ENCODE results near the gene PCLO. TPM values are rescaled to one million over a fixed set of nuclear protein-coding genes. Genes with fewer than 3 reads are reported as not detected.

PCLO gene
- polyA plus RNA-seq, 1 donor (not counting 4 experiments of a cell fraction or from before 2014, with no cell fraction given): 1.8 TPM

DNA sequence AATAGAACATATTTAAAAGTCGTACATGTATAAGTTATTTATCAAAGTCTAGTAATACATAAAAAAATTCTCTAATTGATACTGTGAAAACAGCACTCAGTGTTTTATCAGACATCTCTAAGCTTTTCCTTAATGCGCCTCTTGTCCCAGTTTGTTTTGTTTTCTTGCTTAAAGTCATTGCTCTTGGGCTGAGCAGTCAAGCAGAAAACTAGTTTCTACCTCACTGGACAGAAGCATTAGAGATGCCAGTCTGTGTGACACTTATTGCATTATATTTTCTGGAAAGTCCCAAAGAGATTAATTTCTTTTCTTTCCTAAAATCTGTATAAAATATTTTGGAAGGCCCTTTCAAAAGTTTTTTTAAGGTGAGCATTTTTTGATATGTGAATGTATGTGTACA, 236.2 kb downstream of the PCLO start:
- no peaks in the 10 kb centered on the region for H3K79me2 ChIP-seq (ENCODE audit: control insufficient read depth, insufficient read depth, low read length)
- dilution Hi-C loops (cut with MboI; ENCODE audit: extremely low pct_ligation_motif_present, low sequenced_read_pairs): no loop called here
- H3K36me3 ChIP-seq (ENCODE audit: control insufficient read depth in 2 of 2, extremely low read depth in 1 of 2, insufficient read depth in 2 of 2, low read length in 2 of 2): no peaks in the 10 kb centered on the region
- H3K27ac ChIP-seq (ENCODE audit: control insufficient read depth, insufficient read depth, low read length): no peak overlapping the region
- no peak for FAIRE-seq
- H3K27me3 ChIP-seq (ENCODE audit: control insufficient read depth, extremely low read depth, insufficient read depth, low read length): no peaks in the 10 kb centered on the region
- H2AFZ ChIP-seq (ENCODE audit: control insufficient read depth, low read length): no peak overlapping the region
- H3K4me2 ChIP-seq (ENCODE audit: control insufficient read depth, extremely low read depth, insufficient read depth, low read depth, low read length): no peak overlapping the region
- no peaks in the 10 kb centered on the region for H4K20me1 ChIP-seq (ENCODE audit: control insufficient read depth, extremely low read depth, insufficient read depth, low read length)
- no peaks in the 10 kb centered on the region for H3K9me3 ChIP-seq (ENCODE audit: control insufficient read depth, low read depth, low read length)
- no peaks in the 10 kb centered on the region for H3K4me1 ChIP-seq (ENCODE audit: control insufficient read depth, extremely low read depth, insufficient read depth, low read length)
- DNase-seq (ENCODE audit: low read depth, low spot score): no peak
- no peak overlapping the region for H3K9ac ChIP-seq (ENCODE audit: control insufficient read depth, extremely low read depth, insufficient read depth, low read length)
- no peaks in the 10 kb centered on the region for H3K9me1 ChIP-seq (ENCODE audit: control insufficient read depth, extremely low read depth, insufficient read depth, low read length)
- TF ChIP-seq EZH2 (IDR thresholded peaks at IDR 0.05; ENCODE audit: low read length) (no peak), CTCF (optimal IDR thresholded peaks at IDR 0.05 in 1 of 3, IDR thresholded peaks at IDR 0.05 in 1 of 3, conservative IDR thresholded peaks at IDR 0.05 in 1 of 3; ENCODE audit: extremely low read depth in 1 of 3, insufficient read depth in 2 of 3, low read length in 3 of 3) (no peak)
- no peak overlapping the region for H3K4me3 ChIP-seq (ENCODE audit: control insufficient read depth in 2 of 3, extremely low read depth in 1 of 3, insufficient read depth in 2 of 3, low read depth in 1 of 3, low read length in 3 of 3)

- no peak overlapping the region for H3K27ac ChIP-seq (ENCODE audit: control insufficient read depth, insufficient read depth, low read length)
- H3K4me1 ChIP-seq (ENCODE audit: control insufficient read depth, extremely low read depth, insufficient read depth, low read length): no peaks in the 10 kb centered on the region
- TF ChIP-seq EZH2 (IDR thresholded peaks at IDR 0.05; ENCODE audit: low read length) (no peak), CTCF (optimal IDR thresholded peaks at IDR 0.05 in 1 of 3, IDR thresholded peaks at IDR 0.05 in 1 of 3, conservative IDR thresholded peaks at IDR 0.05 in 1 of 3; ENCODE audit: extremely low read depth in 1 of 3, insufficient read depth in 2 of 3, low read length in 3 of 3) (no peak)
- H3K9me3 ChIP-seq (ENCODE audit: control insufficient read depth, low read depth, low read length): no peaks in the 10 kb centered on the region
- H3K9ac ChIP-seq (ENCODE audit: control insufficient read depth, extremely low read depth, insufficient read depth, low read length): no peak overlapping the region
- no peak for FAIRE-seq
- no peak overlapping the region for H2AFZ ChIP-seq (ENCODE audit: control insufficient read depth, low read length)
- no peak overlapping the region for H3K4me3 ChIP-seq (ENCODE audit: control insufficient read depth in 2 of 3, extremely low read depth in 1 of 3, insufficient read depth in 2 of 3, low read depth in 1 of 3, low read length in 3 of 3)
- dilution Hi-C loops (cut with MboI; ENCODE audit: extremely low pct_ligation_motif_present, low sequenced_read_pairs): no loop called here
- H3K4me2 ChIP-seq (ENCODE audit: control insufficient read depth, extremely low read depth, insufficient read depth, low read depth, low read length): no peak overlapping the region
- no peaks in the 10 kb centered on the region for H3K36me3 ChIP-seq (ENCODE audit: control insufficient read depth in 2 of 2, extremely low read depth in 1 of 2, insufficient read depth in 2 of 2, low read length in 2 of 2)
- H3K9me1 ChIP-seq (ENCODE audit: control insufficient read depth, extremely low read depth, insufficient read depth, low read length): no peaks in the 10 kb centered on the region
- H3K79me2 ChIP-seq (ENCODE audit: control insufficient read depth, insufficient read depth, low read length): no peaks in the 10 kb centered on the region
- no peaks in the 10 kb centered on the region for H4K20me1 ChIP-seq (ENCODE audit: control insufficient read depth, extremely low read depth, insufficient read depth, low read length)
- no peak for DNase-seq (ENCODE audit: low read depth, low spot score)
- no peaks in the 10 kb centered on the region for H3K27me3 ChIP-seq (ENCODE audit: control insufficient read depth, extremely low read depth, insufficient read depth, low read length)
These were observed 237.4 kb downstream of the PCLO start for GRCh38 chr7:82925331-82925730.

Data from keratinocyte (primary cell).